Measurements from ENCODE around the gene NLN.
A peak's percentile ranks its signal among the peaks of the same experiment; 100 is the strongest.
"Not testable (repeated sequence)": the region's sequence is repeated elsewhere in the genome, so short reads cannot be mapped to it uniquely, and the experiment has no call there.

Gene NLN

GRCh38 chr5:65721720-65722574 is at the start of gene NLN, which contains the start of gene SGTB:
TSS of gene NLN (plus strand) at chr5:65722205. CDS start at chr5:65722374, 169 bp downstream.
TSS of gene SGTB (minus strand) at chr5:65722109. CDS start at chr5:65720807, 1,302 bp downstream.
- peak; percentile 91 for DNase-seq

- no peak for DNase-seq
Measured at GRCh38 chr5:65672796-65673195, 49.2 kb upstream of the NLN start.

- DNase-seq, result no peak
Measured at GRCh38 chr5:65674749-65675148, 47.3 kb upstream of the NLN start.

- DNase-seq, result not testable (repeated sequence)
Measured at GRCh38 chr5:65676056-65676455, 45.9 kb upstream of the NLN start.

GRCh38 chr5:65682148-65682547 is 39.9 kb upstream of the NLN start:
- no peak for DNase-seq

GRCh38 chr5:65693121-65693520 is 28.9 kb upstream of the NLN start:
- DNase-seq, result no peak

- DNase-seq, result no peak
Measured at GRCh38 chr5:65695162-65695755, 26.7 kb upstream of the NLN start.

GRCh38 chr5:65695896-65696295 is 26.1 kb upstream of the NLN start:
- DNase-seq, result no peak

GRCh38 chr5:65696892-65697291 is 25.1 kb upstream of the NLN start:
- DNase-seq, result no peak

GRCh38 chr5:65699338-65699737 is 22.7 kb upstream of the NLN start:
- DNase-seq, result no peak

- no peak for DNase-seq
Measured at GRCh38 chr5:65702036-65702435, 20.0 kb upstream of the NLN start.

GRCh38 chr5:65704621-65705239 is 17.3 kb upstream of the NLN start:
- no peak for DNase-seq

GRCh38 chr5:65707663-65708062 is 14.3 kb upstream of the NLN start:
- DNase-seq, result no peak

GRCh38 chr5:65708145-65708544 is 13.9 kb upstream of the NLN start:
- no peak for DNase-seq

- no peak for DNase-seq
Measured at GRCh38 chr5:65718576-65719310, 3.3 kb upstream of the NLN start.

- DNase-seq, result peak; percentile 39
Measured at GRCh38 chr5:65721050-65721719, 820 bp upstream of the NLN start.

- peak; percentile 65 for DNase-seq
Measured at GRCh38 chr5:65722575-65723403, 784 bp downstream of the NLN start.

GRCh38 chr5:65727491-65728156 is 5.6 kb downstream of the NLN start:
- DNase-seq, result peak; percentile 66

- no peak for DNase-seq
Measured at GRCh38 chr5:65728218-65728617, 6.2 kb downstream of the NLN start.

- DNase-seq, result no peak
Measured at GRCh38 chr5:65730910-65731309, 8.9 kb downstream of the NLN start.

- DNase-seq, result peak; percentile 62
Measured at GRCh38 chr5:65732046-65732445, 10.0 kb downstream of the NLN start.
